HepG2 (cell line): ENCODE results near the gene RBM12. TPM values are rescaled to one million over a fixed set of nuclear protein-coding genes. Genes with fewer than 3 reads are reported as not detected.

Source experiments
- EHMT2 ChIP-seq: fragments of 200-600 bp; sonication (generic); IDR thresholded peaks from 2 replicates; pipeline ENCODE4 v1.7.0; 2017; ENCODE audit warnings: antibody characterized with exemption, low read depth, low read length, borderline replicate concordance
- GMEB2 ChIP-seq: IDR thresholded peaks from 2 replicates; pipeline ENCODE4 v1.6.1; 2016; ENCODE audit warnings: missing biosample characterization, missing genetic modification reagents, low read depth
- HNRNPUL1 ChIP-seq: fragments of 200-400 bp; formaldehyde crosslinking; IDR thresholded peaks from 2 replicates; pipeline ENCODE4 v1.6.1; 2017; ENCODE audit warnings: low read depth, mild to moderate bottlenecking, low read length, moderate library complexity
- KIAA2018 ChIP-seq: sonication (generic); formaldehyde crosslinking; IDR thresholded peaks from 2 replicates; pipeline ENCODE4 v1.5.0; 2020; ENCODE audit warnings: mild to moderate bottlenecking, missing genetic modification reagents, borderline replicate concordance
- NCOA1 ChIP-seq: sonication (generic); formaldehyde crosslinking; IDR thresholded peaks from 2 replicates; pipeline ENCODE4 v1.9.0; 2021; ENCODE audit warnings: missing genetic modification reagents
- RNF2 ChIP-seq: fragments of 450-650 bp; conservative IDR thresholded peaks from 2 replicates; pipeline ENCODE4 v1.6.1; 2016; ENCODE audit warnings: low read depth
- SALL2 ChIP-seq: sonication (generic); formaldehyde crosslinking; IDR thresholded peaks from 2 replicates; pipeline ENCODE4 v1.8.1; 2023; ENCODE audit warnings: mild to moderate bottlenecking, missing genetic modification reagents, inconsistent platforms
- SIX4 ChIP-seq: sonication (generic); formaldehyde crosslinking; IDR thresholded peaks from 2 replicates; pipeline ENCODE4 v1.4.0; 2020; ENCODE audit warnings: missing genetic modification reagents
- SP140L ChIP-seq: sonication (generic); formaldehyde crosslinking; IDR thresholded peaks from 2 replicates; pipeline ENCODE4 v1.4.0; 2020; ENCODE audit warnings: missing genetic modification reagents, borderline replicate concordance
- XBP1 ChIP-seq: sonication (generic); formaldehyde crosslinking; IDR thresholded peaks from 2 replicates; pipeline ENCODE4 v1.5.0; 2020; ENCODE audit warnings: missing genetic modification reagents
- ZNF563 ChIP-seq: sonication (generic); formaldehyde crosslinking; IDR thresholded peaks from 2 replicates; pipeline ENCODE4 v1.8.0; 2022; ENCODE audit warnings: mild to moderate bottlenecking, moderate library complexity, missing genetic modification reagents
- ZNF713 ChIP-seq: sonication (generic); formaldehyde crosslinking; IDR thresholded peaks from 2 replicates; pipeline ENCODE4 v1.4.0; 2020; ENCODE audit warnings: mild to moderate bottlenecking, missing genetic modification reagents
- ZSCAN29 ChIP-seq: sonication (generic); formaldehyde crosslinking; conservative IDR thresholded peaks from 2 replicates; pipeline ENCODE4 v1.4.0; 2020; ENCODE audit warnings: mild to moderate bottlenecking, missing genetic modification reagents
- polyA plus RNA-seq, 8 experiments: library from polyadenylated mRNA; depleted of rRNA in 3 of 8; stranded (reverse) in 7 of 8; unstranded in 1 of 8; fragments of >200 nt; fragmentation: Illumina TruSeq in 4 of 8; extraction: Trizol in 4 of 8; gene quantifications; 2 replicates each; pipeline versions ENCODE4 v1.2.1 to v1.2.3, GENCODE V29; 2011 to 2016; ENCODE audit warnings: low read depth in 4 of 8, missing spikeins in 1 of 8, mixed read lengths in 1 of 8; ENCODE audit not compliant: insufficient read depth in 1 of 8
- total RNA-seq, 5 experiments: library from RNA; depleted of rRNA; stranded (reverse); fragments of >200 nt; fragmentation: Illumina TruSeq; extraction: Trizol; gene quantifications; 2 replicates each; pipeline ENCODE4 v1.2.3, GENCODE V29; 2016; ENCODE audit warnings: low read depth in 1 of 5
- TF ChIP-seq, protein P1 (sequence below): IDR thresholded peaks from 2 replicates; pipeline ENCODE4 v1.6.1; 2016; ENCODE audit warnings: low read depth, missing genetic modification reagents, missing compliant biosample characterization

RBM12 gene
- total and polyA plus RNA-seq, 2 of the 13 experiments (the other 11 are each of a cell fraction or from before 2014, with no cell fraction given), result 97.9 to 104 TPM

- peak; percentile 93; the same call in 1 of the 2 replicates for TF ChIP-seq SP140L (CRISPR knock-in tag)
- TF ChIP-seq NCOA1 (CRISPR knock-in tag), result no peak; the same call in 1 of the 2 replicates
- peak; percentile 8; the same call in 1 of the 2 replicates for TF ChIP-seq SIX4 (CRISPR knock-in tag)
- TF ChIP-seq, protein P1, sequence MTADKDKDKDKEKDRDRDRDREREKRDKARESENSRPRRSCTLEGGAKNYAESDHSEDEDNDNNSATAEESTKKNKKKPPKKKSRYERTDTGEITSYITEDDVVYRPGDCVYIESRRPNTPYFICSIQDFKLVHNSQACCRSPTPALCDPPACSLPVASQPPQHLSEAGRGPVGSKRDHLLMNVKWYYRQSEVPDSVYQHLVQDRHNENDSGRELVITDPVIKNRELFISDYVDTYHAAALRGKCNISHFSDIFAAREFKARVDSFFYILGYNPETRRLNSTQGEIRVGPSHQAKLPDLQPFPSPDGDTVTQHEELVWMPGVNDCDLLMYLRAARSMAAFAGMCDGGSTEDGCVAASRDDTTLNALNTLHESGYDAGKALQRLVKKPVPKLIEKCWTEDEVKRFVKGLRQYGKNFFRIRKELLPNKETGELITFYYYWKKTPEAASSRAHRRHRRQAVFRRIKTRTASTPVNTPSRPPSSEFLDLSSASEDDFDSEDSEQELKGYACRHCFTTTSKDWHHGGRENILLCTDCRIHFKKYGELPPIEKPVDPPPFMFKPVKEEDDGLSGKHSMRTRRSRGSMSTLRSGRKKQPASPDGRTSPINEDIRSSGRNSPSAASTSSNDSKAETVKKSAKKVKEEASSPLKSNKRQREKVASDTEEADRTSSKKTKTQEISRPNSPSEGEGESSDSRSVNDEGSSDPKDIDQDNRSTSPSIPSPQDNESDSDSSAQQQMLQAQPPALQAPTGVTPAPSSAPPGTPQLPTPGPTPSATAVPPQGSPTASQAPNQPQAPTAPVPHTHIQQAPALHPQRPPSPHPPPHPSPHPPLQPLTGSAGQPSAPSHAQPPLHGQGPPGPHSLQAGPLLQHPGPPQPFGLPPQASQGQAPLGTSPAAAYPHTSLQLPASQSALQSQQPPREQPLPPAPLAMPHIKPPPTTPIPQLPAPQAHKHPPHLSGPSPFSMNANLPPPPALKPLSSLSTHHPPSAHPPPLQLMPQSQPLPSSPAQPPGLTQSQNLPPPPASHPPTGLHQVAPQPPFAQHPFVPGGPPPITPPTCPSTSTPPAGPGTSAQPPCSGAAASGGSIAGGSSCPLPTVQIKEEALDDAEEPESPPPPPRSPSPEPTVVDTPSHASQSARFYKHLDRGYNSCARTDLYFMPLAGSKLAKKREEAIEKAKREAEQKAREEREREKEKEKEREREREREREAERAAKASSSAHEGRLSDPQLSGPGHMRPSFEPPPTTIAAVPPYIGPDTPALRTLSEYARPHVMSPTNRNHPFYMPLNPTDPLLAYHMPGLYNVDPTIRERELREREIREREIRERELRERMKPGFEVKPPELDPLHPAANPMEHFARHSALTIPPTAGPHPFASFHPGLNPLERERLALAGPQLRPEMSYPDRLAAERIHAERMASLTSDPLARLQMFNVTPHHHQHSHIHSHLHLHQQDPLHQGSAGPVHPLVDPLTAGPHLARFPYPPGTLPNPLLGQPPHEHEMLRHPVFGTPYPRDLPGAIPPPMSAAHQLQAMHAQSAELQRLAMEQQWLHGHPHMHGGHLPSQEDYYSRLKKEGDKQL (CRISPR knock-in tag), result peak; percentile 56; the same call in 1 of the 2 replicates
- TF ChIP-seq ZNF713 (CRISPR knock-in tag), result peak; percentile 97; the same call in 1 of the 2 replicates
- TF ChIP-seq GMEB2 (CRISPR knock-in tag), result peak; percentile 91
- peak; percentile 97 for TF ChIP-seq SALL2 (CRISPR knock-in tag)
- peak; percentile 98 for TF ChIP-seq ZSCAN29 (CRISPR knock-in tag)
- peak; percentile 93 for TF ChIP-seq ZNF563
- no peak for TF ChIP-seq HNRNPUL1
- TF ChIP-seq RNF2, result peak; percentile 89
- no peak for TF ChIP-seq EHMT2
- peak; percentile 99 for TF ChIP-seq KIAA2018 (CRISPR knock-in tag)
- TF ChIP-seq XBP1 (CRISPR knock-in tag), result peak; percentile 75; the same call in 1 of the 2 replicates
These were observed at the start of gene RBM12, which contains the start of gene CPNE1 (continued) for GRCh38 chr20:35664466-35665206.
